ENCODE measurements around the gene ZNF516. TPM values are rescaled to one million over a fixed set of nuclear protein-coding genes. Genes with fewer than 3 reads are reported as not detected.

ZNF516 gene
- total RNA-seq, 1 experiment from 2014 or later, result 28.3 TPM

DNA sequence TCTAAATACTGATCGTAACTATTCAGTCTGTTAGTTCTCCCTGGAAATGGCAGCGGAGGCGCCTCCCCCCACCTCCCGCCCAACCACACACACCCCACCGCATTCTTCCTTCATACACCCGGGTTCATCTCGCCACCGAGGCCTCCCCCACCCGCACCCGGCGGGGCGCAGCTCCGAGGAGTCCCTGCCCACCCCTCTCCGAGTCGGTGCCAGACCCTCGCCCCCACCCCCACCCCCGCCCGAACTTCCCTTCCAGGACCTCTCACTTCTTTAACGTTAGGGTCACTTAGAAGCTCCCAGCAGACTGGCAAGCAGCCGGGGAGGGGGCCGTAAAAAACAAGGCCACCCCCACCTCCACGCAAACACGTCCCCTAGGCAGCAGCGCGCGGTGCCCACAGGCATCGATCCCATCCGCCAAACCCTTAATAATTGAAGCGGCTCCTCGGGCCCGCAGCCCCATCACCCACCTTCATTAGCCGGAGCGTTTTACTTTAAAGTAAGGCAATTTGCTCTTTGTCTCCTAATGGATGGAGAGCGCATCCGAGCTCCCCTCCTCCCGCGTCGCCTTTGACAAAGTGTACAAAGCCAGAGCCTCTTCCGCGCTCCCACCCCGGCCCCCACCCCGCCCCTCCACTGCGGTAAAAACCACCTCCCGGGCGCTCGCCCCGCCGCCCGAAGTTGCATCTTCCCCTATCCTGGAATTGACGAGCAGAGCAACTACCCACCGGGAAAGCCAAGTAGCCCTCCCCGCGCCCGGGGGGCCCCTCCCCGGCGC, 624 bp downstream of the ZNF516 start:
- intact Hi-C loops (cut with micrococcal nuclease), result loop anchor here (5.0 kb wide), 1 partner anchor 42 kb away; no protein-coding TSS in a partner anchor
- Mint-ChIP-seq H3K27me3 (ENCODE audit: insufficient read depth, unreplicated experiment) (no peaks in the 10 kb centered on the region), H3K4me3 (ENCODE audit: unreplicated experiment) (peak overlapping the region; percentile 73), H3K27ac (ENCODE audit: low read depth, unreplicated experiment) (peak overlapping the region; percentile 35), H3K36me3 (ENCODE audit: insufficient read depth, unreplicated experiment) (no peaks in the 10 kb centered on the region), H3K4me1 (ENCODE audit: insufficient read depth, unreplicated experiment) (peaks cover 12% of the 10 kb centered on the region), H3K9me3 (ENCODE audit: unreplicated experiment) (no peaks in the 10 kb centered on the region)
- no TSS peak for BruUV-seq (replicated peaks)
- ChIA-PET CTCF (interaction anchor here (0.6 to 2.3 kb wide), 3 partner anchors 35 to 125 kb away, joined by 3 to 8 read pairs (median 6); no protein-coding TSS in a partner anchor), POLR2A (interaction anchor here (0.6 to 3.9 kb wide), 12 partner anchors 16 to 1282 kb away, joined by 3 to 63 read pairs (median 8); no protein-coding TSS in a partner anchor)
- TF ChIP-seq, protein P1, sequence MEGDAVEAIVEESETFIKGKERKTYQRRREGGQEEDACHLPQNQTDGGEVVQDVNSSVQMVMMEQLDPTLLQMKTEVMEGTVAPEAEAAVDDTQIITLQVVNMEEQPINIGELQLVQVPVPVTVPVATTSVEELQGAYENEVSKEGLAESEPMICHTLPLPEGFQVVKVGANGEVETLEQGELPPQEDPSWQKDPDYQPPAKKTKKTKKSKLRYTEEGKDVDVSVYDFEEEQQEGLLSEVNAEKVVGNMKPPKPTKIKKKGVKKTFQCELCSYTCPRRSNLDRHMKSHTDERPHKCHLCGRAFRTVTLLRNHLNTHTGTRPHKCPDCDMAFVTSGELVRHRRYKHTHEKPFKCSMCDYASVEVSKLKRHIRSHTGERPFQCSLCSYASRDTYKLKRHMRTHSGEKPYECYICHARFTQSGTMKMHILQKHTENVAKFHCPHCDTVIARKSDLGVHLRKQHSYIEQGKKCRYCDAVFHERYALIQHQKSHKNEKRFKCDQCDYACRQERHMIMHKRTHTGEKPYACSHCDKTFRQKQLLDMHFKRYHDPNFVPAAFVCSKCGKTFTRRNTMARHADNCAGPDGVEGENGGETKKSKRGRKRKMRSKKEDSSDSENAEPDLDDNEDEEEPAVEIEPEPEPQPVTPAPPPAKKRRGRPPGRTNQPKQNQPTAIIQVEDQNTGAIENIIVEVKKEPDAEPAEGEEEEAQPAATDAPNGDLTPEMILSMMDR (IDR thresholded peaks at IDR 0.05; ENCODE audit: unreplicated experiment), result no peak
- DNase-seq (ENCODE audit: unreplicated experiment), result peak; percentile 33

DNA sequence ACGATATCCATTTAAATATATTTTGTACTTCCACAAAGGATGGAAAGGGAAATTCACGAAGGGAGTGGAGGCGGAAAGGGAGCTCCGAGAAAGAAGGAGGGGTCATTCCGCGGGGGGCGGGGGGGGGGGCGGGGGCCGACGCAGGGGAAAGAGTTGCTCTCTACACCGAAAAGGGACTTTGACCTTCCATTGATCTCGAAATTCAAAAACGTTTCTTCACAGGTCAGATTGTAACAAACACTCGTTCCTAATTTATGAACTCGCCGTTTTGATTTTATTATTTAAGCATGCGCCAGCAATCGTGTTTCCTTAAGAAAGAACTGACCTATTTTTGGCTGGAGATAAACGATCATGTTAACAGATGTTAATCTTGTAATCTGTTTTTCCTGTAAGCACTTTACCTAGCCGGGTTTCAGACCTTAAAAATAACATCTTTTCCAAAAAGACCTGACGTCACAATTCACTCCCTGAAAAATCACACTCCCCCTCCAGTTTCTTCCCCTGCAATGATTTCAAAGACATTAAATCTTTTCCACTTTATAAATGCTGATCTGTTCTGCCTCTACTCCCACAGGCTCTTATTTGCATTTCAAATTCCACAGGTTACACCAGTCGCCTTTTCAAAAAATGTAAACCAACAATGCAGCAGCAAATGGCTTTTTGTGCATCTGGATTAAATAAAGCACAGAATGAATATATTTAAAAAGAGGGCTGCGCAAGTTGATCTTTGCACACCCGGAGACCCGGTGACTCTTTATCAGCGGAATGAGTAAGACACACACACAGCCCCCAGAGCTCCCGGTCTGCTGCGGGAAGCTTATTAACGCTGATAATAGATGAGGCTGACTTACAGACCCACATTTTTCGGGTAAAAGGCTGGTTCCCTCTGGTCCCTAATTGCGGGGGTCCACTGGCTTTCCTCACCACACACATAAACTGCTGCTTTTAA, 1.6 kb downstream of the ZNF516 start:
- Mint-ChIP-seq H3K27me3 (ENCODE audit: insufficient read depth, unreplicated experiment) (no peaks in the 10 kb centered on the region), H3K4me3 (ENCODE audit: unreplicated experiment) (peak overlapping the region; percentile 73), H3K4me1 (ENCODE audit: insufficient read depth, unreplicated experiment) (peaks cover 17% of the 10 kb centered on the region), H3K9me3 (ENCODE audit: unreplicated experiment) (no peaks in the 10 kb centered on the region), H3K36me3 (ENCODE audit: insufficient read depth, unreplicated experiment) (no peaks in the 10 kb centered on the region), H3K27ac (ENCODE audit: low read depth, unreplicated experiment) (peak overlapping the region; percentile 66)
- DNase-seq (ENCODE audit: unreplicated experiment), result peak; percentile 32
- POLR2A ChIA-PET, result interaction anchor here (0.6 to 3.9 kb wide), 33 partner anchors 9 to 1283 kb away, joined by 3 to 63 read pairs (median 4); partner anchors contain the start of gene TSHZ1
- CTCF ChIA-PET, result interaction anchor here (0.7 to 2.3 kb wide), 5 partner anchors 74 to 205 kb away, joined by 3 to 8 read pairs (median 4); no protein-coding TSS in a partner anchor
- BruUV-seq (replicated peaks), result no TSS peak
- TF ChIP-seq, protein P1 (IDR thresholded peaks at IDR 0.05; ENCODE audit: unreplicated experiment), result no peak
- intact Hi-C loops (cut with micrococcal nuclease), result loop anchor here (1.0 to 5.0 kb wide), 6 partner anchors 33 to 193 kb away; no protein-coding TSS in a partner anchor

DNA sequence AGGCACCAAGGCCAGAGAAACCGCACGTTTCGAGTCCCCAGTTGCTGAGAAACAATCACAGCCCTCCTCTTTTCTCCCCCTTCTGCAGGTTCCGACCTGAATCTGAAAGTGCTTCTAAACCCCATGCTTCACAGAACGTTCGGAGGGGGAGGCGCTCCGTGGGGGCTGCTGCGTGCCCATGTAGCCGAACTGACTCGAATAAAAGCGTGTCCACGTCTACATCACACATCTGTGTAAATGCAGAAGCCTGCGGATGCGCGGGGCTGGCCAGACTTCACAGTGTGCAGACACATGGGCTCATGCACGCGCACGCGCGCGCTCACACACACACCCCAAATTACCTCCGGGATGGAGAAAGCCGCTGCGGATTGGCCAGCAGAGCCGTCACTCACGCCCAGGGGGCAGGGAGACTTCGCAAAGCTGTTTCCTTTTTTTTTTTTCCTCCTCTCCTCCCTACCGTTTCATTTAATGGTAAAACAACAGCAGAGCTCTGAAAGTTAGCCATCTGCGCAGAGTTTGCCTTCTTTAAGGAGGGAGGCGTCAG, 2.3 kb downstream of the ZNF516 start:
- Mint-ChIP-seq H3K27me3 (ENCODE audit: insufficient read depth, unreplicated experiment) (no peaks in the 10 kb centered on the region), H3K36me3 (ENCODE audit: insufficient read depth, unreplicated experiment) (no peaks in the 10 kb centered on the region), H3K4me1 (ENCODE audit: insufficient read depth, unreplicated experiment) (peaks cover 17% of the 10 kb centered on the region), H3K27ac (ENCODE audit: low read depth, unreplicated experiment) (peak overlapping the region; percentile 66), H3K9me3 (ENCODE audit: unreplicated experiment) (no peaks in the 10 kb centered on the region), H3K4me3 (ENCODE audit: unreplicated experiment) (peak overlapping the region; percentile 73)
- intact Hi-C loops (cut with micrococcal nuclease), result loop anchor here (1.0 to 5.0 kb wide), 6 partner anchors 32 to 194 kb away; no protein-coding TSS in a partner anchor
- TF ChIP-seq, protein P1 (IDR thresholded peaks at IDR 0.05; ENCODE audit: unreplicated experiment), result no peak
- CTCF ChIA-PET, result interaction anchor here (0.7 to 2.3 kb wide), 5 partner anchors 74 to 206 kb away, joined by 3 to 8 read pairs (median 4); no protein-coding TSS in a partner anchor
- DNase-seq (ENCODE audit: unreplicated experiment), result peak; percentile 98
- POLR2A ChIA-PET, result interaction anchor here (0.6 to 3.9 kb wide), 31 partner anchors 8 to 1282 kb away, joined by 3 to 63 read pairs (median 4); partner anchors contain the start of gene TSHZ1
- BruUV-seq (replicated peaks), result TSS peak; percentile 4
